RCC 7860 (cell line): ENCODE results near the gene TKTL1.
"Not testable (repeated sequence)": the region's sequence is repeated elsewhere in the genome, so short reads cannot be mapped to it uniquely, and the experiment has no call there.

Experiments used
- DNase-seq: peaks from one replicate; pipeline ENCODE4 v3.0.0-alpha.2; 2015; ENCODE audit warnings: low spot score
- FAIRE-seq: peaks from 2 replicates; lab custom pipeline; 2012; peaks lifted over from hg19 to GRCh38; lab: Jason Lieb, UNC

Gene TKTL1, protein sequence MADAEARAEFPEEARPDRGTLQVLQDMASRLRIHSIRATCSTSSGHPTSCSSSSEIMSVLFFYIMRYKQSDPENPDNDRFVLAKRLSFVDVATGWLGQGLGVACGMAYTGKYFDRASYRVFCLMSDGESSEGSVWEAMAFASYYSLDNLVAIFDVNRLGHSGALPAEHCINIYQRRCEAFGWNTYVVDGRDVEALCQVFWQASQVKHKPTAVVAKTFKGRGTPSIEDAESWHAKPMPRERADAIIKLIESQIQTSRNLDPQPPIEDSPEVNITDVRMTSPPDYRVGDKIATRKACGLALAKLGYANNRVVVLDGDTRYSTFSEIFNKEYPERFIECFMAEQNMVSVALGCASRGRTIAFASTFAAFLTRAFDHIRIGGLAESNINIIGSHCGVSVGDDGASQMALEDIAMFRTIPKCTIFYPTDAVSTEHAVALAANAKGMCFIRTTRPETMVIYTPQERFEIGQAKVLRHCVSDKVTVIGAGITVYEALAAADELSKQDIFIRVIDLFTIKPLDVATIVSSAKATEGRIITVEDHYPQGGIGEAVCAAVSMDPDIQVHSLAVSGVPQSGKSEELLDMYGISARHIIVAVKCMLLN

DNA sequence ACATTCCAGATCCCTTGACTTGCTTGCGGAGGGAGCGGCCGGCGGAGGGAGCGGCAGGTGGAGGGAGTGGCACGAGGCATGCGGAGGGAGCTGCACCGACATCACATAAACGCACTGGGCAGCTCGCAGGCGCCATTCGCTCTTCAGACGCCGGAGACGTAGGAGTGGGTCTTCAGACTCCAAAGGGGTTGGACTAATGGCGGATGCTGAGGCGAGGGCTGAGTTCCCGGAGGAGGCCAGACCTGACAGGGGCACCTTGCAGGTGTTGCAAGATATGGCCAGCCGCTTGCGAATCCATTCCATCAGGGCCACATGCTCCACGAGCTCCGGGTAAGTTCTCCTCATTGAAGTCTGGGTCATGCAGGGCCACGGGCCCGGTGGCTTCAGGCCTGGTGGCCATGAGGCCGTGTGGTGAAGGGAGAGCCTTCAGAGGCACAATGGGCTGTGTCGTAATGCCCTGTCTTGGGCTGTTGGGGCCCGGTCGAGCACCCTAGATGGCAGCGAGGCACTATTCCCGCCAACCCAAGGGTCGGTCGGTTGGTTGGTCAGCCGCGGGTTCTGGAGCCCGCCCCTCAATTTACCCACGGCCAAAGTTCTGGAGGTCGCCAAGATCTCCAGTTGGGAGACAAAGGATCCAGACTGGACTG is at the start of gene TKTL1:
TKTL1 (plus strand) TSS at position 132 of the 647 bp plus-strand sequence; CDS start at position 197, 65 bp downstream.
- no peak for FAIRE-seq
- no peak for DNase-seq

DNA sequence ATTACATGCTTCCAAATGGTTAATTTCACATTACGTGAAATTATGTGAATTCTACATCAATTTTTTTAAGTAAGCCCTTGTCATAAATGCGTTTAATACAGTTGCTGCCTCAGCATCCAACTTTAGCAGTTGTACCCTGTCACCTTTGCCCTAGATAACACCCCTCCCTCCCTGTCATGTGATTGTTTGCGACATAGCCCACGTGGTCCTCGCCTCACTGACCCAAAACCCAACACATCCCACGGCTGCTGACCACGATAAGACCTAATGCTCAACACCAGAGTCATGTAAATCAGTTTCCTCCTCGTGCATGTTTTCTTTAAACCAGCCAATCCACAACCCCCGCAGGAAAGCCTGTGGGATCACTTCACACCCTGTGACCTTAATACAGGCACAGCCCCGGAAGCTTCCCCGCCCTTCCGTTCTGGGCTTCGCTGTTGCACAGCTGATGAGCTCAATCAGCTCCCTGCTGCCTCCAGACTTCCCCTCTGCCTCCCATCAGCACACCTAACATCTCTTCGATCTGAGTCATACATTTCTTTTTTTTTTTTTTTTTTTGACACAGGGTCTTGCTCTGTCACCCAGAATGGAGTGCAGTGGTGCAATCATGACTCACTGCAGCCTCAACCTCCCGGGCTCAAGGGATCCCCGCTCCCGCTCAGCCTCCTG is 48.1 kb upstream of the TKTL1 start:
- DNase-seq: not testable (repeated sequence)
- FAIRE-seq: peak; percentile 98

- not testable (repeated sequence) for DNase-seq, FAIRE-seq
These were observed 47.5 kb upstream of the TKTL1 start for GRCh38 chrX:154248076-154248475.

DNA sequence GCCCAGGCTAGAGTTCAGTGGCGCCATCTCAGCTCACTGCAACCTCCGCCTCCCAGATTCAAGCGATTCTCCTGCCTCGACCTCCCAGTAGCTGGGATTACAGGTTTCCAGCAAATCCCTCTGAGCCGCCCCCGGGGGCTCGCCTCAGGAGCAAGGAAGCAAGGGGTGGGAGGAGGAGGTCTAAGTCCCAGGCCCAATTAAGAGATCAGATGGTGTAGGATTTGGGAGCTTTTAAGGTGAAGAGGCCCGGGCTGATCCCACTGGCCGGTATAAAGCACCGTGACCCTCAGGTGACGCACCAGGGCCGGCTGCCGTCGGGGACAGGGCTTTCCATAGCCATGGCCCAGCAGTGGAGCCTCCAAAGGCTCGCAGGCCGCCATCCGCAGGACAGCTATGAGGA is 38.3 kb upstream of the TKTL1 start, which contains the start of gene OPN1MW3:
OPN1MW3 (plus strand) TSS at position 301 of the 400 bp plus-strand sequence; CDS start at position 339, 38 bp downstream.
- FAIRE-seq, DNase-seq: not testable (repeated sequence)

- FAIRE-seq, DNase-seq: not testable (repeated sequence)
These were observed 36.9 kb upstream of the TKTL1 start for GRCh38 chrX:154258711-154259110.

- DNase-seq, FAIRE-seq: not testable (repeated sequence)
These were observed 32.5 kb upstream of the TKTL1 start for GRCh38 chrX:154263072-154263471.

DNA sequence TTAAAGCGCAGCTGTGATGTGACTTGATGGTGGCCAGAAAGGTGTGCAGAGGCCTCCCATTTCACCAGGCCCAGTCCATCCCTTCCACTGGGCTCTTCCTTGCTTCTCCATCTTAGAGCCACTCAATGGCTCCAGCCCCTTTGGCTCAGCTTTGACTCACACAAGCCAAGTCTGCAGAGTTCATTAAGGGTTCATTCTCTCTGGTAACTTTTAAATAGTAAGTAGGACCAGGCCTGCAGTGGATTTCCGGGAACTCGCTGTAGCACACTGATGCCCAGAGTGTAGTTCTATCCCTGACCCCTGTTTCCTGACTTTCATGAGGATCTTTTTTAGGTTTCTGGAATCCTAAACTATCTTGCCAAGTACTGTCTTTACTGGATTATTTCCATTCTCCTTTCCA is 26.4 kb upstream of the TKTL1 start:
- FAIRE-seq, DNase-seq: not testable (repeated sequence)

DNA sequence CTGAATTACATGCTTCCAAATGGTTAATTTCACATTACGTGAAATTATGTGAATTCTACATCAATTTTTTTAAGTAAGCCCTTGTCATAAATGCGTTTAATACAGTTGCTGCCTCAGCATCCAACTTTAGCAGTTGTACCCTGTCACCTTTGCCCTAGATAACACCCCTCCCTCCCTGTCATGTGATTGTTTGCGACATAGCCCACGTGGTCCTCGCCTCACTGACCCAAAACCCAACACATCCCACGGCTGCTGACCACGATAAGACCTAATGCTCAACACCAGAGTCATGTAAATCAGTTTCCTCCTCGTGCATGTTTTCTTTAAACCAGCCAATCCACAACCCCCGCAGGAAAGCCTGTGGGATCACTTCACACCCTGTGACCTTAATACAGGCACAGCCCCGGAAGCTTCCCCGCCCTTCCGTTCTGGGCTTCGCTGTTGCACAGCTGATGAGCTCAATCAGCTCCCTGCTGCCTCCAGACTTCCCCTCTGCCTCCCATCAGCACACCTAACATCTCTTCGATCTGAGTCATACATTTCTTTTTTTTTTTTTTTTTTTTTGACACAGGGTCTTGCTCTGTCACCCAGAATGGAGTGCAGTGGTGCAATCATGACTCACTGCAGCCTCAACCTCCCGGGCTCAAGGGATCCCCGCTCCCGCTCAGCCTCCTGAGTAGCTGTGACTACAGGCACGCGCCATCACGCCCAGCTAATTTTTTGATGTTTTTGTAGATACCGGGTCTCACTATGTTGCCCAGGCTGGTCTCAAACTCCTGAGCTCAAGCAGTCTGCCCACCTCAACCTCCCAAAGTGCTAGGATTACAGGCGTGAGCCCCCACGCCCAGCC is 10.9 kb upstream of the TKTL1 start:
- DNase-seq: not testable (repeated sequence)
- peak; percentile 93 for FAIRE-seq

- not testable (repeated sequence) for DNase-seq, FAIRE-seq
These were observed 9.2 kb upstream of the TKTL1 start for GRCh38 chrX:154286406-154286805.

- FAIRE-seq: no peak
These were observed 612 bp upstream of the TKTL1 start, which contains the start of gene TEX28 for GRCh38 chrX:154294791-154295574. Gene TEX28 (minus strand): TSS chrX:154295124. CDS start chrX:154292117, 3,007 bp downstream.

DNA sequence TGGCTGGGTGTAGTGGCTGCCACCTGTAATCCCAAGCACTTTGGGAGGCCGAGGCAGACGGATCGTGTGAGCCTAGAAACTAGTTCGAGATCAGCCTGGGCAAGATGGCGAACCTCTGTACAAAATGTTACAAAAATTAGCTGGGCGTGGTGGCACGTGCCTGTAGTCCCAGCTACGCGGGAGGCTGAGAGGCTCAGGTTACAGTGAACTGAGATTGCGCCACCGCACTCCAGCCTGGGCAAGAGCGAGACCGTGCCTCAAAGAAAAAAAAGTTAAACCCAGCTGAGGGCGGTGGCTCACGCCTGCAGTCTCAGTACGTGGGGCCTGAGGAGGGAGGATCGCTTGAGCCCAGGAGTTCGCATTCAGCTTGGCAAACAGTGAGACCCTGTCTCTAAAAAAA is 1.1 kb downstream of the TKTL1 start:
- FAIRE-seq: no peak

More at GRCh38 chrX:154294791-154295574, 612 bp upstream of the TKTL1 start, which contains the start of gene TEX28:
- no peak for DNase-seq

DNA sequence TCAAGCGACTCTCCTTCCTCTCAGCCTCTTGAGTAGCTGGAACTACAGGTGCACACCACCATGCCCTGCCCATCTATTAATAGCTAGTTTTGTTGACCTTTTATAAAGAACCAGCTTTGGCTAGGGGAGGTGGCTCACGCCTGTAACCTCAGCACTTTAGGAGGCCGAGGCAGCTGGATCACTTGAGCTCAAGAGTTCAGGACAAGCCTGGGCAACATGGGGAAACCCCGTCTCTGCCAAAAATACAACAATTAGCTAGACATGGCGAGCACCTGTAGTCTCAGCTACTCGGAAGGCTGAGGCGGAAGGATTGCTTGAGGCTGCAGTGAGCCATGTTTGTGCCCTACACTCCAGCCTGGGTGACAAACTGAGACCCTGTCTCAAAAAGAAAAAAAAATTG is 2.7 kb downstream of the TKTL1 start:
- no peak for DNase-seq
- FAIRE-seq: no peak

More for the DNA sequence above, 1.1 kb downstream of the TKTL1 start:
- no peak for DNase-seq

DNA sequence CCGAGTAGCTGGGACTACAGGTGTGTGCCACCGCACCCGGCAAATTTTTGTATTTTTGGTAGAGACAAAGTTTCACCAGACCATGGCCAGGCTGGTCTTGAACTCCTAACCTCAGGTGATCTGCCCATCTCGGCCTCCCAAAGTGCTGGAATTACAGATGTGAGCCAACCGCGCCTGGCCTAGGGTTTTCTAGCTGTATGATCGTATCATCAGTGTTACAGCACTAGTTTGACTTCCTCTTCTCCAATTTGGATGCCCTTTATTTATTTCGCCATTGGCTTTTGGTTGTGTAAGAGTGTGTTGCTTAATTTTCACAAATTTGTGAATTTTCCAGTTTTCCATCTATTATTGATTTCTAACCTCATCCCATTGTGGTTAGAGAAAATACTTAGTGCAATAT is 5.2 kb downstream of the TKTL1 start:
- no peak for FAIRE-seq
- no peak for DNase-seq

- DNase-seq, FAIRE-seq: not testable (repeated sequence)
These were observed 7.4 kb downstream of the TKTL1 start for GRCh38 chrX:154302998-154303397.

DNA sequence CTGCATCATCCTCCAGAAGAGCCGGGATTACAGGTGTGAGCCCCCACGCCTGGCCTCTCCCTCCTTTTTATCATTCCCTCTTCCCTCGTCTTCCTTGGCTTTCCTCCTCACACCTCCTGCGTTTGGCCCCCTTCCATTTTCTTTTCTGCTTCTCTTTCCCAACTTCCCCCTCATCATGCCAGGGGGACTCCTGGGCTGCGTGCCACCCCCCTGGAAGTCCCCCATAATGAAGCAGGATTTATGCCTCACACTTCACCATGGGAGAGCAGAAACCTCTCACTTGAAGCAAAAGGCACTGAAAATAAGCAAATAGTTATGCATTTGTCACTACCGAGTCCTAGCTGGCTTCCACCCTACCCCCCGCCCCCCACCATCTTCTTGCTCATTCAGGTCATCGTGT is 7.9 kb downstream of the TKTL1 start:
- FAIRE-seq: no peak
- DNase-seq: no peak

DNA sequence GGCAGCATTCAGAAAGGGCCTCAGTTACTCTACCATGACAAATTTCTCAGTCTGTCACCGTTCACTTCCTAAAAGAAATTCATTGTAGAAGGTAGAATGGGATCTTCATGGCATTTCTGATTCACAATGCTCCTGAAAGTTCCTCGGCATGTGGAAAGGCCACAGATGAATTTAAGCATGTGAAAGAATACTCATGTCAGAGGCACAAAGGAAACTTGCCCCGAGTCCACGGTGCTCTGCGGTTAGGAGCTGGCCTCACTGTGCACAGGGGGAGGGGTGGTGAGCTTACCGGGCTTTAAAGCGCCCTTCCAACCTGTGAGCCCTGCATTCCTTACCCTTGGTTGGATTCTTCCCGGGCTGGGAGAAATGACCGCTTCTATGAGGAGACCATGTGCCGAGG is 9.3 kb downstream of the TKTL1 start:
- DNase-seq (no peak), FAIRE-seq (no peak)

- no peak for FAIRE-seq
- no peak for DNase-seq
These were observed 10.1 kb downstream of the TKTL1 start for GRCh38 chrX:154305541-154306205.

DNA sequence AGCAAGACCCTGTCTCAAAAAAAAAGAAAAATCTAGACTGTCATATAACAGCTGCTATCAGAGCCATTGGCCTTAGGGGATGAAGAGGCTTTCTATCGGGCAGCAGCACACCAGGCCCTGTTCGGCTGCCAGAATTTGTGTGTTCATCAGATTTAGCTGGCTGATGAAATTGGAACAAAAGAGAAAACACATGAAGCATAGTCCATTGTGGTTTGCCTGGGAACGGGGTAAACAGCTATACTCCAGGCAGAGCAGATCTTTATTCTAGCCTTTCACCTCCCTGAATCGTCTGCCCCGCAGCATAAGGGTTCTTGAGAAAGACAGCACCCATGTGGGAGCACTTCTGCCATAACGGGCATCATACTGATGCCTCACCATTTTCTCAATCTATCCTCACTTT is 11.6 kb downstream of the TKTL1 start:
- FAIRE-seq: no peak
- DNase-seq: no peak
